PC-9 (cell line): ENCODE measurements around the gene SIT1.
"Not testable (repeated sequence)": the region's sequence is repeated elsewhere in the genome, so short reads cannot be mapped to it uniquely, and the experiment has no call there.

Experiments
- EZH2 ChIP-seq: fragments of 200-600 bp; sonication (generic); IDR thresholded peaks from 2 replicates; pipeline ENCODE4 v1.8.0; 2017; ENCODE audit warnings: antibody characterized with exemption, low read depth
- TF ChIP-seq, protein P1 (sequence below): fragments of 200-600 bp; sonication (generic); conservative IDR thresholded peaks from 2 replicates; pipeline ENCODE4 v1.6.1; 2017; ENCODE audit warnings: mixed run types, antibody characterized with exemption, mild to moderate bottlenecking, moderate library complexity

DNA sequence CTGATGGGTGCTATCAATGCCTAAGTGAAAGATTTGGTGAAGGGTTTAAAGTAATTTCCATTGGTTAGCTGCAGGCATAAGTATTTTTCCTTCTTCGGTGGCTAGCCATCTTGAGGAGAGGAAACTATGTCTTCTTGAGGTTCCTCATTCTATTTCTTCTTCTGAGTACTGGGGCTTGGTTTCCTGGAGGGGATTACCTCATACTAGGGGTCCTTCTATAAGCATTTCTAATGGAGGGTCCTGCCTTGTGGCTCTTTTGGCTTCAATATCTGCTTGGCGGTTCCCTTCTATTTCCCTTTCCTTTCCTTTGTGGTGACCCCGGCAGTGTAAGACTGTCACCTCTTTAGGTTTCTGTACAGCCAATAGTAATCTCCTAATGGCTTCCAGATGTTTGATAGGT, 9.3 kb downstream of the SIT1 start:
- TF ChIP-seq, protein P1, sequence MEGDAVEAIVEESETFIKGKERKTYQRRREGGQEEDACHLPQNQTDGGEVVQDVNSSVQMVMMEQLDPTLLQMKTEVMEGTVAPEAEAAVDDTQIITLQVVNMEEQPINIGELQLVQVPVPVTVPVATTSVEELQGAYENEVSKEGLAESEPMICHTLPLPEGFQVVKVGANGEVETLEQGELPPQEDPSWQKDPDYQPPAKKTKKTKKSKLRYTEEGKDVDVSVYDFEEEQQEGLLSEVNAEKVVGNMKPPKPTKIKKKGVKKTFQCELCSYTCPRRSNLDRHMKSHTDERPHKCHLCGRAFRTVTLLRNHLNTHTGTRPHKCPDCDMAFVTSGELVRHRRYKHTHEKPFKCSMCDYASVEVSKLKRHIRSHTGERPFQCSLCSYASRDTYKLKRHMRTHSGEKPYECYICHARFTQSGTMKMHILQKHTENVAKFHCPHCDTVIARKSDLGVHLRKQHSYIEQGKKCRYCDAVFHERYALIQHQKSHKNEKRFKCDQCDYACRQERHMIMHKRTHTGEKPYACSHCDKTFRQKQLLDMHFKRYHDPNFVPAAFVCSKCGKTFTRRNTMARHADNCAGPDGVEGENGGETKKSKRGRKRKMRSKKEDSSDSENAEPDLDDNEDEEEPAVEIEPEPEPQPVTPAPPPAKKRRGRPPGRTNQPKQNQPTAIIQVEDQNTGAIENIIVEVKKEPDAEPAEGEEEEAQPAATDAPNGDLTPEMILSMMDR, result not testable (repeated sequence)
- TF ChIP-seq EZH2, result not testable (repeated sequence)
